ENCODE data around the gene ANGEL2. TPM values are rescaled to one million over a fixed set of nuclear protein-coding genes. Genes with fewer than 3 reads are reported as not detected.

Gene ANGEL2
- total RNA-seq, 4 donors from 2014 or later = 23.8 to 53.3 (median 31.2) TPM

DNA sequence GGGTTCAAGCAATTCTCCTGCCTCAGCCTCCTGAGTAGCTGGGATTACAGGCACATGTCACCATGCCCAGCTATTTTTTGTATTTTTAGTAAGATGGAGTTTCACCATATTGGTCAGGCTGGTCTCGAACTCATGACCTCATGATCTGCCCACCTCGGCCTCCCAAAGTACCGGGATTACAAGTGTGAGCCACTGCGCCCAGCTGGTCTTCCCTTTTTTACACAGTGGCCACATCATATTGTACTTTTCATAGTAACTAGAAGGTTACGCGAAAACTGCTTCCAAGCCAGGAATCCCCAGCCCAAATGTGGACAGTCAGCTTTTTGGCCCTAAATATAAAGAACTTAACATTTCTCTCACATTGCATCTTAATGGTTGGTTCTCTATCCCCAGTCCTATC lies 61.2 kb downstream of the ANGEL2 start:
- 91 to 96% methylated on average over 6 of the region's 6 CpGs for WGBS, 2 donors
- no peak overlapping the region for H3K4me3 ChIP-seq (ENCODE audit: low read depth, poor library complexity, severe bottlenecking)
- intact Hi-C loops (cut with DNase I; ENCODE audit: low total_unique reads) = no loop called here
- TF ChIP-seq, protein P1, sequence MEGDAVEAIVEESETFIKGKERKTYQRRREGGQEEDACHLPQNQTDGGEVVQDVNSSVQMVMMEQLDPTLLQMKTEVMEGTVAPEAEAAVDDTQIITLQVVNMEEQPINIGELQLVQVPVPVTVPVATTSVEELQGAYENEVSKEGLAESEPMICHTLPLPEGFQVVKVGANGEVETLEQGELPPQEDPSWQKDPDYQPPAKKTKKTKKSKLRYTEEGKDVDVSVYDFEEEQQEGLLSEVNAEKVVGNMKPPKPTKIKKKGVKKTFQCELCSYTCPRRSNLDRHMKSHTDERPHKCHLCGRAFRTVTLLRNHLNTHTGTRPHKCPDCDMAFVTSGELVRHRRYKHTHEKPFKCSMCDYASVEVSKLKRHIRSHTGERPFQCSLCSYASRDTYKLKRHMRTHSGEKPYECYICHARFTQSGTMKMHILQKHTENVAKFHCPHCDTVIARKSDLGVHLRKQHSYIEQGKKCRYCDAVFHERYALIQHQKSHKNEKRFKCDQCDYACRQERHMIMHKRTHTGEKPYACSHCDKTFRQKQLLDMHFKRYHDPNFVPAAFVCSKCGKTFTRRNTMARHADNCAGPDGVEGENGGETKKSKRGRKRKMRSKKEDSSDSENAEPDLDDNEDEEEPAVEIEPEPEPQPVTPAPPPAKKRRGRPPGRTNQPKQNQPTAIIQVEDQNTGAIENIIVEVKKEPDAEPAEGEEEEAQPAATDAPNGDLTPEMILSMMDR (IDR thresholded peaks at IDR 0.05) = no peak
- no peak for TF ChIP-seq POLR2A (IDR thresholded peaks at IDR 0.05)
- DNase-seq (ENCODE audit: low spot score in 2 of 2) = no peak

DNA sequence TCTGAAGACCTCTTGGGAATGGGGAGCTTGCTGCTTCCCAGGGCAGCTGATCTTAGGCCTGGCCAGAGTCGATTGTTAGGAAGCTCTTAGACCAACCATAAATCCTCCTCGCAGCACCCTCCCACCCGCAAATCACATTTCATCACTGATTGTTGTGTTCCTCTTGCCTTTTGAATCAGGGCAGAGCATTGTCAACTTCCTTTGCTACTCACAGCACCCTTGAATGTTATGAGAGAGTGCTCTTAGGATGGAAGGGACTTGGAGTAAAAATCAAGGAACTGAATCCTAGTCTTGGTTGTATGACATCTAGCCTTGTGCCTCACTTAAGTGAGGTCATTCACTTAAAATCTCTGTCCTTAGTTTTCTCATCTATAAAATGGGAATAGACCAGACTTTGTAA lies 62.3 kb downstream of the ANGEL2 start:
- intact Hi-C loops (cut with DNase I; ENCODE audit: low total_unique reads) = no loop called here
- no peak for DNase-seq (ENCODE audit: low spot score in 2 of 2)
- TF ChIP-seq, protein P1 (IDR thresholded peaks at IDR 0.05) = no peak
- no peak for TF ChIP-seq POLR2A (IDR thresholded peaks at IDR 0.05)
- H3K4me3 ChIP-seq (ENCODE audit: low read depth, poor library complexity, severe bottlenecking) = no peak overlapping the region
- WGBS, 2 donors = 78 to 82% methylated on average over 3 of the region's 3 CpGs

DNA sequence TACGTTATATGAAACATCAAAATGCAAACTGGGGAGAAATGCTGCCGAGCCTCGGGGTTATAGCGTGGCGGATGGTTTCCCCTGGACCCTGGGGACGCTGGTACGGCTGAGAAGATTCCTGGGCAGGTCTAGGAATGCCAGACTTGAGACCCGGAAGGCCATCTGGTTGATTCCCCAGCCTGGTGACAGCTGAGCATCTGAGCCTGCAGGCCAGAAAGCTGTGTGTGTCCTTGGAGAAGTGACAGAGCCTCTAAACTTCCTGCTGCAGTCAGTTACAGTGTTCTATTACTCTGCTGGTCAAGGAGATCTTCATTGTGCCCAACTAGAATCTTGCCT lies 63.1 kb downstream of the ANGEL2 start:
- no peak for DNase-seq (ENCODE audit: low spot score in 2 of 2)
- H3K4me3 ChIP-seq (ENCODE audit: low read depth, poor library complexity, severe bottlenecking) = no peak overlapping the region
- intact Hi-C loops (cut with DNase I; ENCODE audit: low total_unique reads) = no loop called here
- WGBS, 2 donors = 53 to 73% methylated on average over 8 of the region's 8 CpGs
- TF ChIP-seq POLR2A (IDR thresholded peaks at IDR 0.05) = no peak
- TF ChIP-seq, protein P1 (IDR thresholded peaks at IDR 0.05) = no peak

DNA sequence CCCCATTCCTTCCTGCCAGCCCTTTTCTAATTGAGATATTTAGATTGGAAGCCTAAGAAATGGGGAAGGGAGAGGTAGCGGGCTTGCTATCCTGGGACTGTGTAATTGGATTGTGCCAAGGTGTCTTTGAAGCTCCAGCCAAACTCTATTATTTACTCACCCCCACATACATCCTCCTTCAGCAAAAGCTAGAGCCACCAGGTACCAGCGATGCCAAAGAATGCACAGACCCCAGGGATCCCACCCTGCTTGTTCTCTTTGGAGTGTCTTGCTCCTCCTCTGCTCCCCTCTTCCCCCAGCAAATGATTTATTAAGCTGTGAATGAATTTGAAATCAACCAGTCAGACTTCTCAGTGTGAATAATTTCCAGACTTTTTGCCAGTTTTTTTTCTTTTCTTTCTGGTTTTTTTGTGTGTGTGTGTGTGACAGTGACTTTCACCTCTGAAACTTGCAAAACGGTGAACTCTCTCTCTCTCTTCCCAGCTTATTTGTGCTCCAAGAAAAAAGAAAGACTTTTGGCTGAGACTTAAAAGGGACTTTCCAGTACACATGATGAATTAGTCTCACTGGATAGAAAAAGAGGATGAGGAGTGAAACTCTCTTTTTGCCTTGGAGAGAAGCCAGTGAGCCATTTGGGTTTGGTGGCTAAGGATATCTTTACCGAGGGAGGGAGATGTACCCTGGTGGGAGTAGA lies 63.6 kb downstream of the ANGEL2 start:
- WGBS, 2 donors = 29 to 35% methylated on average over 4 of the region's 4 CpGs
- TF ChIP-seq, protein P1 (IDR thresholded peaks at IDR 0.05) = no peak
- TF ChIP-seq POLR2A (IDR thresholded peaks at IDR 0.05) = no peak
- no peak overlapping the region for H3K4me3 ChIP-seq (ENCODE audit: low read depth, poor library complexity, severe bottlenecking)
- intact Hi-C loops (cut with DNase I; ENCODE audit: low total_unique reads) = no loop called here
- DNase-seq (ENCODE audit: low spot score in 2 of 2) = no peak

DNA sequence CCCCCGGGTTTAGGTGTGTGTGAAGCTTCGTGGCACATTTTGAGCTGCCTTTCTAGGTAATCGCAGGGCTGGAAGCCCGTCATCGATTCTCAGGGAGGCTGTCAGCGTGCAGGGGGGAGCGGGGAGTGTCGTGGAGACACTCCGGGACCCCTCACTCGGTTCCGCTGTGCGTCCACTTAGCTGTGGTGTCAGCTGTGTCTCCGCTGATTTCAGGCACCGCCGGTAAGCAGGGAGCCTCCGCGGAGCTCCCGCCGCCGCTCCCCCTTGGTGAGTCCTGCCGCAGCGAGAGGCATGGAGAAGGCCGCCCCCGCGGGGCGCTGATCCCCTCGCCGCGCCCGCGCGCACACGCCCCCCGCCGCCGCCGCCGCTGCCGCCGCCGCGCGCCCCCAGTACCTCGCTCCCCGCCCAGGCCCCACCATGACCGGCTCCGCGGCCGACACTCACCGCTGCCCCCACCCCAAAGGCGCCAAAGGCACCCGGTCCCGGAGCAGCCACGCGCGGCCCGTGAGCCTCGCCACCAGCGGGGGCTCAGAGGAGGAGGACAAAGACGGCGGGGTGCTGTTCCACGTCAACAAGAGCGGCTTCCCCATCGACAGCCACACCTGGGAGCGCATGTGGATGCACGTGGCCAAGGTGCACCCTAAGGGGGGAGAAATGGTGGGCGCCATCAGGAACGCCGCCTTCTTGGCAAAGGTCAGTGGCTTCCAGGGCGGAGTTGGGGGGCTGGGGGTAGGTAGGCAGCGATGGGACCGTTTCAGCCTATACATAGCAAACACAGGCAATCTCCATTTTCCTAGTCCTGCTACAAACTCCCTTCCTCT lies 64.3 kb downstream of the ANGEL2 start:
- TF ChIP-seq POLR2A (IDR thresholded peaks at IDR 0.05) = no peak
- TF ChIP-seq, protein P1 (IDR thresholded peaks at IDR 0.05) = no peak
- intact Hi-C loops (cut with DNase I; ENCODE audit: low total_unique reads) = no loop called here
- H3K4me3 ChIP-seq (ENCODE audit: low read depth, poor library complexity, severe bottlenecking) = peak overlapping the region; percentile 28
- no peak for DNase-seq (ENCODE audit: low spot score in 2 of 2)
- WGBS, 2 donors = 6 to 13% methylated on average over 23 to 35 of the region's 72 CpGs

Data from lower leg skin (tissue), 4 donors.